HCT116 (cell line): Measurements from ENCODE around the gene MPPED1. TPM values are rescaled to one million over a fixed set of nuclear protein-coding genes. Genes with fewer than 3 reads are reported as not detected.

Source experiments
- ATAC-seq: fragments of 200-7000 bp; cut with Tn5 transposase; 2 replicates; pipeline ENCODE4 v1.9.1; 2020; ENCODE audit warnings: mild to moderate bottlenecking, moderate library complexity
- BruUV-seq: library from RNA; stranded (reverse); fragments of 400-500 nt; replicated peaks from 2 replicates; lab custom pipeline; 2021; lab: Mats Ljungman, UMichigan
- CTCF ChIA-PET: fragments of 300-600 bp; sonication (Branson Sonifier 250); formaldehyde crosslinking; loops from one replicate; lab custom pipeline; 2021; ENCODE audit warnings: antibody characterized with exemption; lab: Charles Lee
- POLR2A ChIA-PET: fragments of 300-600, 350-600 bp; sonication (Branson Sonifier 250); formaldehyde crosslinking; loops from one replicate; lab custom pipeline; 2021; ENCODE audit warnings: antibody characterized with exemption; lab: Charles Lee
- RAD21 ChIA-PET, 2 experiments: fragments of 300-600 bp; sonication (Branson Sonifier 250); formaldehyde crosslinking; loops; one replicate each; lab custom pipeline; 2023; ENCODE audit warnings: low total read pairs in 2 of 2; ENCODE audit not compliant: uncharacterized antibody in 2 of 2, unreplicated experiment in 2 of 2, low non-redundant PET in 1 of 2; lab: Charles Lee
- DNase-seq: peaks from one replicate; pipeline ENCODE4 v3.0.0-alpha.2; 2010; ENCODE audit warnings: low read depth, low spot score
- H2AFZ ChIP-seq: fragments of 200-600 bp; shearing (Covaris generic), sonication (generic); 2 replicates; pipeline ENCODE4 v1.6.1; 2017; ENCODE audit warnings: low read depth, mixed run types, mixed read lengths, antibody characterized with exemption, low read length; ENCODE audit not compliant: poor library complexity, severe bottlenecking
- H3K27ac ChIP-seq: 2 replicates; pipeline ENCODE4 v1.5.1; 2012; ENCODE audit warnings: low read depth, low read length
- H3K27me3 ChIP-seq: fragments of 200-600 bp; sonication (generic); 2 replicates; pipeline ENCODE4 v1.6.1; 2016; ENCODE audit warnings: mixed run types, low read length, mixed read lengths; ENCODE audit not compliant: insufficient read depth
- H3K36me3 ChIP-seq, 2 experiments: fragments of 200-500 bp in 1 of 2; fragments of 200-600 bp in 1 of 2; sonication (Bioruptor generic) in 1 of 2; sonication (generic) in 1 of 2; 2 replicates each; pipeline versions ENCODE4 v1.5.1 to v1.6.1; 2014 to 2016; ENCODE audit warnings: low read length in 2 of 2, inconsistent platforms in 1 of 2, mixed read lengths in 1 of 2, mixed run types in 1 of 2; ENCODE audit not compliant: insufficient read depth in 2 of 2, control insufficient read depth in 1 of 2
- H3K4me1 ChIP-seq, 2 experiments: fragments of 200-600 bp in 1 of 2; sonication (generic) in 1 of 2; 2 replicates each; pipeline versions ENCODE4 v1.5.1 to v1.6.1; 2012 to 2017; ENCODE audit warnings: low read length in 2 of 2, inconsistent platforms in 1 of 2, mild to moderate bottlenecking in 1 of 2, mixed read lengths in 1 of 2, mixed run types in 1 of 2, moderate library complexity in 1 of 2; ENCODE audit not compliant: insufficient read depth in 2 of 2, control insufficient read depth in 1 of 2
- H3K4me2 ChIP-seq: fragments of 200-600 bp; sonication (generic); 2 replicates; pipeline ENCODE4 v1.6.1; 2017; ENCODE audit warnings: mixed run types, low read length, mixed read lengths
- H3K4me3 ChIP-seq, 2 experiments: fragments of 200-600 bp in 1 of 2; sonication (generic) in 1 of 2; replicated peaks in 1 of 2; 2 replicates each; pipeline ENCODE4 v1.5.1; 2011 to 2016; ENCODE audit warnings: low read length in 2 of 2, control low read depth in 1 of 2, low read depth in 1 of 2, mild to moderate bottlenecking in 1 of 2, mixed read lengths in 1 of 2, mixed run types in 1 of 2
- H3K79me2 ChIP-seq: fragments of 200-600 bp; sonication (generic); 2 replicates; pipeline ENCODE4 v1.6.1; 2017; ENCODE audit warnings: mild to moderate bottlenecking, mixed run types, low read length, moderate library complexity, mixed read lengths; ENCODE audit not compliant: insufficient read depth
- H3K9ac ChIP-seq: fragments of 200-600 bp; sonication (generic); 2 replicates; pipeline ENCODE4 v1.6.1; 2016; ENCODE audit warnings: low read length, mixed read lengths
- H3K9me2 ChIP-seq: fragments of 200-600 bp; sonication (generic), shearing (Covaris generic); 2 replicates; pipeline ENCODE4 v1.6.1; 2017; ENCODE audit warnings: mixed run types, mild to moderate bottlenecking, moderate library complexity; ENCODE audit not compliant: insufficient read depth
- H3K9me3 ChIP-seq, 2 experiments: fragments of 200-500 bp in 1 of 2; fragments of 200-600 bp in 1 of 2; sonication (Bioruptor generic) in 1 of 2; sonication (generic) in 1 of 2; 2 replicates each; pipeline ENCODE4 v1.6.1; 2014 to 2017; ENCODE audit warnings: low read length in 2 of 2, mixed read lengths in 2 of 2, inconsistent platforms in 1 of 2, low read depth in 1 of 2, mild to moderate bottlenecking in 1 of 2, mixed run types in 1 of 2, moderate library complexity in 1 of 2; ENCODE audit not compliant: control insufficient read depth in 1 of 2, insufficient read depth in 1 of 2
- H4K20me1 ChIP-seq: fragments of 200-600 bp; sonication (generic), shearing (Covaris generic); 2 replicates; pipeline ENCODE4 v1.6.1; 2017; ENCODE audit warnings: mixed run types, mild to moderate bottlenecking, moderate library complexity; ENCODE audit not compliant: insufficient read depth
- CBX3 ChIP-seq: IDR thresholded peaks from 2 replicates; pipeline ENCODE4 v1.6.1; 2012; ENCODE audit warnings: low read depth
- CEBPB ChIP-seq: IDR thresholded peaks from 2 replicates; pipeline ENCODE4 v1.6.1; 2012; ENCODE audit warnings: low read depth
- CTCF ChIP-seq, 3 experiments: fragments of 200-600 bp in 1 of 3; sonication (generic) in 1 of 3; IDR thresholded peaks in 2 of 3; conservative IDR thresholded peaks in 1 of 3; 2 replicates each; pipeline ENCODE4 v1.5.1; 2012 to 2017; ENCODE audit warnings: low read depth in 2 of 3, low read length in 2 of 3, antibody characterized with exemption in 1 of 3, borderline replicate concordance in 1 of 3, control low read depth in 1 of 3, mild to moderate bottlenecking in 1 of 3, mixed read lengths in 1 of 3, mixed run types in 1 of 3, moderate library complexity in 1 of 3; ENCODE audit not compliant: insufficient read depth in 1 of 3
- EGR1 ChIP-seq: IDR thresholded peaks from 2 replicates; pipeline ENCODE4 v1.6.1; 2012; ENCODE audit warnings: low read depth
- EZH2 ChIP-seq: fragments of 200-600 bp; sonication (generic); IDR thresholded peaks from 2 replicates; pipeline ENCODE4 v1.6.1; 2017; ENCODE audit warnings: antibody characterized with exemption, mixed run types
- FOSL1 ChIP-seq: IDR thresholded peaks from 2 replicates; pipeline ENCODE4 v1.6.1; 2012; ENCODE audit warnings: low read depth
- JUND ChIP-seq: IDR thresholded peaks from 2 replicates; pipeline ENCODE4 v1.6.1; 2012
- POLR2A ChIP-seq: IDR thresholded peaks from 2 replicates; pipeline ENCODE4 v1.7.0; 2011; ENCODE audit warnings: borderline replicate concordance; ENCODE audit not compliant: insufficient read depth, insufficient read length; ENCODE audit errors: extremely low read depth
- POLR2AphosphoS5 ChIP-seq: IDR thresholded peaks from 2 replicates; pipeline ENCODE4 v1.6.1; 2011; ENCODE audit warnings: mild to moderate bottlenecking, low read depth, low read length, moderate library complexity
- RAD21 ChIP-seq: IDR thresholded peaks from 2 replicates; pipeline ENCODE4 v1.6.1; 2012; ENCODE audit warnings: low read depth, mild to moderate bottlenecking
- REST ChIP-seq: IDR thresholded peaks from 2 replicates; pipeline ENCODE4 v1.6.1; 2012; ENCODE audit warnings: low read depth
- TCF7L2 ChIP-seq: IDR thresholded peaks from 2 replicates; pipeline ENCODE4 v1.7.0; 2011; ENCODE audit warnings: borderline replicate concordance, inconsistent platforms; ENCODE audit not compliant: insufficient read depth, insufficient read length; ENCODE audit errors: extremely low read depth
- YY1 ChIP-seq: IDR thresholded peaks from 2 replicates; pipeline ENCODE4 v1.6.1; 2011; ENCODE audit warnings: low read length, low read depth, moderate library complexity, mild to moderate bottlenecking; ENCODE audit not compliant: insufficient replicate concordance; ENCODE audit errors: extremely low read depth
- ZNF274 ChIP-seq: fragments of 200-500 bp; sonication (Bioruptor generic); IDR thresholded peaks from 2 replicates; pipeline ENCODE4 v1.6.1; 2014; ENCODE audit warnings: mild to moderate bottlenecking, low read depth, low read length, inconsistent platforms
- intact Hi-C: fragments of 100-400 bp; cut with micrococcal nuclease; formaldehyde crosslinking; loops from 2 replicates; pipeline ENCODE4 v1.10.0; 2022
- total RNA-seq: library from RNA; stranded (reverse); gene quantifications from one replicate; pipeline ENCODE4 v1.2.1, GENCODE V29; 2021; ENCODE audit not compliant: unreplicated experiment
- TF ChIP-seq, protein P1 (sequence below): IDR thresholded peaks from 2 replicates; pipeline ENCODE4 v1.6.1; 2012

Gene MPPED1
- total RNA-seq, 1 experiment from 2014 or later = not detected

- Histone ChIP-seq H3K9me3 (no peaks in the 10 kb centered on the region), H3K27ac (no peak overlapping the region), H4K20me1 (no peaks in the 10 kb centered on the region), H3K4me2 (no peak overlapping the region), H3K79me2 (no peaks in the 10 kb centered on the region), H3K9me2 (no peaks in the 10 kb centered on the region), H3K9ac (no peak overlapping the region), H2AFZ (no peak overlapping the region), H3K27me3 (peaks cover 25% of the 10 kb centered on the region), H3K4me3 (no peak overlapping the region), H3K4me1 (no peaks in the 10 kb centered on the region), H3K36me3 (no peaks in the 10 kb centered on the region)
- ChIA-PET POLR2A (no interaction called here), RAD21 (no interaction called here), CTCF (no interaction called here)
- DNase-seq (no peak), ATAC-seq (no peak)
- intact Hi-C loops = no loop called here
- no peak for TF ChIP-seq POLR2A
- no peak for TF ChIP-seq YY1
- TF ChIP-seq CBX3 = no peak
- TF ChIP-seq POLR2AphosphoS5 = no peak
- no peak for TF ChIP-seq JUND
- TF ChIP-seq, protein P1, sequence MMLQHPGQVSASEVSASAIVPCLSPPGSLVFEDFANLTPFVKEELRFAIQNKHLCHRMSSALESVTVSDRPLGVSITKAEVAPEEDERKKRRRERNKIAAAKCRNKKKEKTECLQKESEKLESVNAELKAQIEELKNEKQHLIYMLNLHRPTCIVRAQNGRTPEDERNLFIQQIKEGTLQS = no peak
- no peak for TF ChIP-seq EGR1
- TF ChIP-seq RAD21 = no peak
- TF ChIP-seq EZH2 = no peak
- TF ChIP-seq CEBPB = no peak
- TF ChIP-seq CTCF (IDR thresholded peaks at IDR 0.05 in 2 of 3, conservative IDR thresholded peaks at IDR 0.05 in 1 of 3; ENCODE audit: borderline replicate concordance in 1 of 3, insufficient read depth in 1 of 3, low read depth in 2 of 3, low read length in 2 of 3) = no peak
- TF ChIP-seq ZNF274 = no peak
- TF ChIP-seq TCF7L2 = no peak
- no peak for TF ChIP-seq FOSL1
- no peak for TF ChIP-seq REST
- no TSS peak for BruUV-seq
Measured at GRCh38 chr22:43533156-43533530, 121.3 kb downstream of the MPPED1 start.
